ENCODE data around the gene TDRD7.

TDRD7 gene, protein sequence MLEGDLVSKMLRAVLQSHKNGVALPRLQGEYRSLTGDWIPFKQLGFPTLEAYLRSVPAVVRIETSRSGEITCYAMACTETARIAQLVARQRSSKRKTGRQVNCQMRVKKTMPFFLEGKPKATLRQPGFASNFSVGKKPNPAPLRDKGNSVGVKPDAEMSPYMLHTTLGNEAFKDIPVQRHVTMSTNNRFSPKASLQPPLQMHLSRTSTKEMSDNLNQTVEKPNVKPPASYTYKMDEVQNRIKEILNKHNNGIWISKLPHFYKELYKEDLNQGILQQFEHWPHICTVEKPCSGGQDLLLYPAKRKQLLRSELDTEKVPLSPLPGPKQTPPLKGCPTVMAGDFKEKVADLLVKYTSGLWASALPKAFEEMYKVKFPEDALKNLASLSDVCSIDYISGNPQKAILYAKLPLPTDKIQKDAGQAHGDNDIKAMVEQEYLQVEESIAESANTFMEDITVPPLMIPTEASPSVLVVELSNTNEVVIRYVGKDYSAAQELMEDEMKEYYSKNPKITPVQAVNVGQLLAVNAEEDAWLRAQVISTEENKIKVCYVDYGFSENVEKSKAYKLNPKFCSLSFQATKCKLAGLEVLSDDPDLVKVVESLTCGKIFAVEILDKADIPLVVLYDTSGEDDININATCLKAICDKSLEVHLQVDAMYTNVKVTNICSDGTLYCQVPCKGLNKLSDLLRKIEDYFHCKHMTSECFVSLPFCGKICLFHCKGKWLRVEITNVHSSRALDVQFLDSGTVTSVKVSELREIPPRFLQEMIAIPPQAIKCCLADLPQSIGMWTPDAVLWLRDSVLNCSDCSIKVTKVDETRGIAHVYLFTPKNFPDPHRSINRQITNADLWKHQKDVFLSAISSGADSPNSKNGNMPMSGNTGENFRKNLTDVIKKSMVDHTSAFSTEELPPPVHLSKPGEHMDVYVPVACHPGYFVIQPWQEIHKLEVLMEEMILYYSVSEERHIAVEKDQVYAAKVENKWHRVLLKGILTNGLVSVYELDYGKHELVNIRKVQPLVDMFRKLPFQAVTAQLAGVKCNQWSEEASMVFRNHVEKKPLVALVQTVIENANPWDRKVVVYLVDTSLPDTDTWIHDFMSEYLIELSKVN

DNA sequence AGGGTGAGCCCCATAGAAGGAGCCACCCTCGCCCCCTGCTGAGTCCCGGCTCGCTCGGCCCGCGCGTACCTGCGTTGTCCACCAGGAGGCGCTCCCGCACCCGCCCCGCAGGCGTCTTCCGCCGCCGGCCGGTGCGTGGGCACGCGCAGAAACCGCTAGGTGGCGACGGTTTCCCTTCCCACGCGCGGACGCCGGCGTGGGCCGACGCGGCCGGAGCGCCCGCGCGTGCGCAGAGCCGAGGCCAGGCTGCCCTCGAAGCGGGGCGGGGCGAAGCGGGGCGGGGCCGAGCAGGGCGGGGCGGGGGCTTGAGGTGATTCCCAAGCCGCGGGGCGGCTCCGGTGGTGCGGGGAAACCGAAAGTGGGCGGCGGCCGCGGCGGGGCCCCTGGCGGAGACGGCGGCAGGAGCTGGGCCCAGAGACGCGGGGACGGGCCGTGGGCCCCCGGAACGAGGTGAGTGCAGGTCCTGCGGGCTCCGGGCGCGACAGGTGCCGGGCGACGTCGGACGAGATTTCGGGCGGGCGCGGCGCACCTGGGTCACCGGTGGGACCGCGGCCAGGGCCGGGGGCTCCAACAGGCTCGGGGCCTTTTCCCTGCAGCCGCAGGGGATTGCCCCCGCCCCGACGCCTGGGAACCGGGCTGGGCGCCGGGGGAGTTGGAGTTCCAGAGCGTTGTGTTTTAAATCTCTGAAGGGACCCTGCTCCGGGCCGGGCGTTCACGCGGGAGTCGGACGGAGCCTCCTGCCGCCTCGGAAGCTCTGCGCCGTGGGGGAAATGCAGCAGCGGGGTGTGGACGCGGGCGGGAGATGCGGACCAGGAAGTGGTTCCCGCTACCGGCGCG, at the start of gene TDRD7:
Gene TDRD7, plus strand, starts transcription at position 308 of the 837 bp plus-strand sequence. CDS start 16,370 bp downstream, outside the sequence.
- peak; percentile 93 for DNase-seq (ENCODE audit: low read depth)

DNA sequence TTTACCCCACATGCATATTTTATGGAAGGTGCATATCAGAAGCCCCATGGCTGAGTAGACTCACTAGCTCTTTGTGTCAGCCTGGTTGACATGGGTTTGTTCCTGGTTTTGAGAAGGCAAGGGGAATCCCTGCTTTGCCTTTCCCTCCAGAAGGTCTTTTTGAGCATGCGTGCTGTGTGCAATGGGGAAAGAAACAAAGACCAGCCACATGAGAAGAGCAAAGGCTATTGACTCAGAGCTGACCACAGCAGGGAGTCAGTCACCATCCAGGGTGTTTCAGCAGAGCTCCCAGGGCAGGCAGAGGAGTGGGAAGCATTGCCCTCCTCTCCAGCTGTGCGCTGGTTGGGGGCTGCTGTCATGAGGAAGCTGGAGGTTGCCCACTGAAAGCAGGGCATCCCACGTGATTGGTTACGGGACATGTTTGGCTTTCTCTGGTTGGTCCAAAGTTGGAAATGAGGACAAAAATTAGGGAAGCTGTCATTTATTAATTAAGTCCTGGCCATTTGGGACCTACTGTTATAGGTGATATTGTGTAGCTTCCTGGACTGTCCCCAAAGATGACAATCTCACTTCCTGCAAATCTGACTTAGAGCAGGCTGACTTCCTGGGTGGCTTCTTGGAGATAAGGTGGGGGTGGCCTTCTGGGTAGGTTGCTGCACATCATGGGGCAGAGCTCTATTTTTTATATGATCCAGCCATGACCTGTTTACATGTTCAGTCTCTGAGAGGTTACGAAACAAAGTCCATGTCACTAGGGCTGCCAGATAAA, 48.9 kb upstream of the TDRD7 start:
- DNase-seq (ENCODE audit: low read depth), result no peak

DNA sequence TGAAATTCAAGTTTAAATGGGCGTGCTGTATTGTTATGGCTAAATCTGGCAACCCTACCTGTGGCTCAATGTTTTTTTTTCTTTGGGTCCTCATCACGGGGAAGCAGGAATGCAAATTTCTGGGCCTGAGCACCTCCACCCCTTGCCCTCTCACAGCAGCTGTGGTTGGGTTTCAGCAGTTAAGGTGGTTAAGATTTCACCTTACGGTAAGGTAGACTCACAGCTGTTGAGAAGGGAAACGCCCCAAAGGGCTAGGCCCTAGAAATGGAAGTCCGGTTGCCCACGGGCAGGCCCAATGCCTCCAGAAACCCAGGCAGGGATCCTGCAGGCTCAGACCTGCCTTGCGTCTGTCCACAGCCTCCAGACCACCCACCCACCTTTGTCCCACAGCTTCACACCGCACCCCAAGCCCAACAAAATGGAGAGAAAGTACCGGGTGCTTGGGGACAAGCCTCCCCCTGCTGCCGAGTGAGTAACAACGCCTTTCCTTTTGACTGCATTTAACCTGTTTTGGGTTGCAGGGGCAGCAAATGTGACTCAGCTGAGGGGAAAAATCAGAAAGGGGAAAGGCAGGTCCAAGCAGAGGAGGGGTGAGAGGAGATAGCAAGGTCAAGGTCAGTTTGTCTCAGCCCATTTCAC, 48.1 kb upstream of the TDRD7 start:
- no peak for DNase-seq (ENCODE audit: low read depth)

DNA sequence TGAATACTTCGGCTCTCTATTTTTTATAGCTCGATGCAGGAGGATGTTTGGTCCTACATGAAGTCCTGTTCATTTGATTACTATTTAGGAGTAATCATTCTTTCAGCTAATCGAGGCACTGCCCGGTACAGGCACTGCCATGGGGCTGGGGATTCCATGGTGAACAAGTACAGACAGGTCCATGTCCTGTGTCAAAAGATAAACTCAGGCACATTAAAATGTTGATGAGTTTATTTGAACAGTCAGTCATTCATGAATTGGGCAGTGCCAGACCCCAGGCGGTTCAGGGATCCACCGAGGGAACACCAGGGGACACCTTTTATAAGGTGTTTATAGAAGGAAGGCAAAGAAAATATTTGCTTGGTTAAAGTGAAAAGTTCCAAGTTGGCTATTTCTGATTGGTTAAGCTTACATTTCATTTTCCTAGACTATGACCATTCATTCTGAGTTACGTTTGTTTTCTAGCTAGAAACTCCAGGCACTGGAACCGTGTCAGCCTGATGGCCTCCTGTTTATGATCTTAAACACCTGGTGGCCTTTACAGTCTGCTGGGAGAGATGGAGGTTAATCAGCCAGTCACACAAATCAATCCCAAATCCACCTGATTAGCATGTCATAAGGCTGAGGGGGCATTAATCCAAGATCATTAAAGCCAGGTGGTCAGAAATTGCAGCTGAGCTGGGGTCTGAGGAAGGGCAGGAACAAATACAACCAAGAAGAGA, 47.0 kb upstream of the TDRD7 start:
- no peak for DNase-seq (ENCODE audit: low read depth)

DNA sequence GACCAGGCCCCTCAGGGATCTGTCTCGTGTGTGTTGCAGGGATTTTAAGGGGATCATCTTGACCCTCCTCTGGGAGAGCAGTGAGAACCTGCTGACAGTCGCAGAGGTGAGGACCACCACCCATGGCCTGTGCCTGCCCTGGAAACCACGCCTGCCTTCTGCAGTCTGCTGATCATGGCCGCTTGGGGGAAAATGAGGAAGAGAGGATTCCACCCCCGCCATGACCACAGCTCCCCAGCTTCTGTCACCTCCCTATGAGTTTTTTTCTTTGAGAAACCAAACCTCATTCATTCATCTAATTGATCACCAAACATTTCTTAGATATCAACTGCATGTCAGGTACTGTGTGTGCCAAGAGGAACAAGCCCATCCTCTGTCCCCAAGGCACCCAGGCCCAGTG, 46.3 kb upstream of the TDRD7 start:
- no peak for DNase-seq (ENCODE audit: low read depth)

GRCh38 chr9:97366476-97366875, 45.4 kb upstream of the TDRD7 start:
- no peak for DNase-seq (ENCODE audit: low read depth)

GRCh38 chr9:97366889-97367288, 45.0 kb upstream of the TDRD7 start:
- no peak for DNase-seq (ENCODE audit: low read depth)

DNA sequence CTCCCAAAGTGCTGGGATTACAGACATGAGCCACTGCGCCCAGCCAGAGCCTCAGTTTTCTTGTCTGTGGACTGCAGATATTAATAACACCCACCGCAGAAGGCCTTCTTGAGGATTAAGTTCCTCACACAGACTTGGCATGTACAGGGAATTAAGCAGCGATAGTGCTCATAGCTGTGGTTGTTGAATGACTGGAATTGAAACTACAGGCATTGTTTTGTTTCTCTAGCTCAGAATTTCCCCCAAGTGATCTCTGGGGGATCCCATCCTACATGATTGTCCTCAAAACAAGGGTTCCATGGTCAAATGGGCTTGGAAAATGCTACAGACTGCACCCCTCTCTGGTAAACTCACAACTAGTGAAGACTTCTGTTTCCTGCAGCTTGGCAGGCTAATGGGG, 44.2 kb upstream of the TDRD7 start:
- DNase-seq (ENCODE audit: low read depth), result no peak

- DNase-seq (ENCODE audit: low read depth), result no peak
These were observed 42.9 kb upstream of the TDRD7 start for GRCh38 chr9:97368964-97369363.

- no peak for DNase-seq (ENCODE audit: low read depth)
These were observed 39.3 kb upstream of the TDRD7 start for GRCh38 chr9:97372580-97372979.

DNA sequence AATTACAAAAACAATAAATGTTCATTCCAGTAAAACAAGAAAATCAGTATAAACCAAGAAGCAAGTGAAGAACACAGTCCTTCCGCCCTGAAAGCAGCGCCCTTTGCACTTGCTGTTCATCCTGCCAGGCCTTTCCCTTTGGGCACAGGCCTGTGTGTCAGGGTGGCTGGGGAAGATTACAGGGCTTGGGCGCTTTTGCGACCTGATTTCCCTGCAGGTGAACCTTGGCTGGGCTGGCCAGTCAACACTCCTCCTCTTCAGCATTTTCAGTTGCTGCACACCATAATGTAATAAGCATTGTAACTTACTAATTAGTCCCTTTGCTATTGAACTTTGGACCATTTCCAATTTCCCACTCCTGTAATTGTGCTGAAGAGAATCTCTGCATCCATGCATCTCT, 38.6 kb upstream of the TDRD7 start:
- no peak for DNase-seq (ENCODE audit: low read depth)

GRCh38 chr9:97374811-97375210, 37.1 kb upstream of the TDRD7 start:
- DNase-seq (ENCODE audit: low read depth), result no peak

DNA sequence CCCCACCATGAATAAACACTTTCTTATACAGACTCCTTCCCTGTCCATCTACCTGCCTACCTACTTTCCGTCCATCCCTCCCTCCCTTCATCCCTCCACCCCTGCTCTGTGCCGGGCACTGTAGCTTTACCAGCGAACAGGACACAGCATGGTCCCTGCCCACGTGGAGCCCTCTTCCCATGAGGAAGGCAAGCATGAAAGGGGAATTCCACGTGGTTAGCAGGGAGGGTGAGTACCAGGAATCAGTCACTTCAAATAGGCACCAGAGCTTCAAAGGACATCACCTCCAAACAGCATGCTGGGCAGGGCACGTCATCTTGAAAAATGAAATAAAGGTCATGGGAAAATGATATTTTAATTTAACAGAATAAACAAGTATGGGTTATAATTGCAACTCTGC, 35.0 kb upstream of the TDRD7 start:
- no peak for DNase-seq (ENCODE audit: low read depth)

DNA sequence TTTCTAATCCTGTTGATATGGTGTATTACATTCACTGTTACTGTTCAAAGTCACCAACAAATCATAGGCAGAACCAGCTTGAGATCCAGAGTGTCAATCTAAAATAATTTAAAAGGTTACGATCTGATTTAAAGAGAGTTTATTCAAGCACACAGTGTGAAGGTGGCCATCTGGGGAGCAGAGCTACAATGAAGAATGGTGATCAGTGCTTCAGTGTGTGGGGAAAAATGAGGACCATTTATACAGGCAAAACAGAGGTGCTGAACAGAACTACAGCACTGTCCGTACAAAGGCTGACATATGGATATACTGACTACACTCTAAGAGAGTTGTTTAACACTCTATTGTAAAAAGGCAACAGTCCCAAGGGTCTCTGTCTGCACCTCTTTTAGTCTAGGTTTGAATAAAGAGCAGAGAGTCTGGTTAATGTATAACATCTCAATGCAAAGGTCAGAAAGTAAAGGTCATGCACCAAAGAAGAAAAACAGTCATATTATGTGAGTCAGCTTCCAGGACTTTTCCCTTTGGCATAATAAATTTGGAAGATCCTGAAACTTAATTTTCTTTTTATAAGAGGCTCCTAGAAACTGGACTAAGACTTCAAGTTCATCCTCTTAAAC, 29.7 kb upstream of the TDRD7 start:
- DNase-seq (ENCODE audit: low read depth), result no peak

DNA sequence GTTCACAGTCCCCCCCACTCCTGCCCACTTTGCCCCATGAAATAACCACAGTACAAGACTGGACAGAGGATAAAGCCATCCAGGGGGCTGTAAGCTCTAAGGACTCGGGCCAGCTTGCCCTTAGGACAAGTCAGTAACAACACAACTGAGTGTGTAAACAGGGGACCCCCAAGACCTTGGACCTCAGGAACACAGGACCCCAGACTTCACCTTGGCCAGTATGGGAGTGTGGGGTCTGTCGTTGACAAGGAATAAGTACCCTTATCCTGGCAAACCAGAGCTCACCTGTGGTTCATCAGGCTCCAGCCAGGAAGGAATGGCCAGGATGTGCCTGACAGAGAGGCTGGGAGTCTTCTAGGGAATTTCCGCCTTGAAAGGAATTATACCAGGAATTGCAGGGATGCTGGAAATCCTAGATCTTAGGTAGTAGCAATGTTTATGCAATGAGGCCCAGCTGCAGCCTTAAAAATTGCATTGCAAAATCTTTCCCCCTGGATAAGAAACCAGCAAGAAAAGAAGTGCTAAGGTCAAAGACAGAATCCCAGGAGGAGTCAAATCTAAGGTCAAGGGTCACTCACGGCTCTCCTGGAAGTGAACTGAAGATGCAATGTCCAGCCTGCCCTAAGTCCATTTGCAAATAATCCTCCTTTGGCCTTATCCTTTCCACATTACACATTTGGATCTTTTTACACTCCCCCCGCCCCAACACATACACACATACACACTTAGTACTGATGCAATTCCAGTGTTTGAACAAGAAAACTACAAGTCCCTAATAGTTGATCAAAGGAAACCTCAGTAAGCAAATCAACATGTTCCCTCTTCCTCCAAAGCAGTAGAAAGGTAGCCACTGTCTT, 27.3 kb upstream of the TDRD7 start:
- no peak for DNase-seq (ENCODE audit: low read depth)

DNA sequence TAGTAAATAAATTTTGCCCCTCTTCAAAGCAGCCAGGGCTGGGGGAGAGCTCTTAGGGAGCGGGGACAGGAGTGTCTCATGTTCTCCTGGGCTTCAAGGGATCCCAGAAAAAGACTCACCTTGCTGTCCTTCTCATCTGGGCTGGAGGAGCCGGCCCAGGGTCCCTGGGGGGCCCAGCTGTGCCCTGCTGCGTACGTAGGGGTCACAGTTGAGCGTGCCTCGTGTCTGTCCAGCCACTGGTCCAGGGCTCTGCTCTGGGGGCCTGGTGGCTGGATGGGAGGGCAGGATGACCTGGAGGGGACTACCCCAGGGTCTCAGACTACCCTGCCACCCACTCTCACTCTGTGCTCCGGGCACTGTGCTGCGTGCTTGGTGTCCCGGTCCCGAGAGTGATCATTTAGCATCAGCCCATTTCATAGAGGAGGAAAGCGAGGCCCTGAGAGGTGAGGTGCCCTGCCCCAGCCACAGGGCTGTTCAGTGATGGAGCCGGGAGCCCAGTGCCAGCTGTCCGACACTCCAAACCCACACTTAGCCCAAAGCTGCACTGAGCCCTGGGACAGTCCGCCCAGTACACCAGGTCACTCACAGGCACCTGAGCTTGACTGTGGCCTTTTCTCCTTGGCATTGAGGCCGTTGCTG, 26.2 kb upstream of the TDRD7 start:
- no peak for DNase-seq (ENCODE audit: low read depth)

- DNase-seq (ENCODE audit: low read depth), result no peak
These were observed 25.6 kb upstream of the TDRD7 start for GRCh38 chr9:97386265-97386633.
